Transverse colon (tissue), 3 donors: ENCODE measurements around the gene C2orf68.

ENCODE experiments used
- EP300 ChIP-seq: sonication (generic); formaldehyde crosslinking; IDR thresholded peaks from one replicate; pipeline ENCODE4 v1.6.1; 2017; ENCODE audit warnings: antibody characterized with exemption, low read depth
- POLR2A ChIP-seq: fragments of 450-650 bp; IDR thresholded peaks from one replicate; pipeline ENCODE4 v1.6.1; 2016; ENCODE audit warnings: antibody characterized with exemption, mild to moderate bottlenecking, moderate library complexity
- TF ChIP-seq, protein P1 (sequence below), 5 experiments: fragments of 200-600 bp in 3 of 5; fragments of 450-650 bp in 2 of 5; sonication (generic) in 3 of 5; IDR thresholded peaks; 1 replicate in 2 of 5; 2 replicates in 3 of 5; pipeline ENCODE4 v1.5.1; 2016 to 2017; ENCODE audit warnings: antibody characterized with exemption in 5 of 5, inconsistent platforms in 3 of 5, mild to moderate bottlenecking in 2 of 5, moderate library complexity in 1 of 5

DNA sequence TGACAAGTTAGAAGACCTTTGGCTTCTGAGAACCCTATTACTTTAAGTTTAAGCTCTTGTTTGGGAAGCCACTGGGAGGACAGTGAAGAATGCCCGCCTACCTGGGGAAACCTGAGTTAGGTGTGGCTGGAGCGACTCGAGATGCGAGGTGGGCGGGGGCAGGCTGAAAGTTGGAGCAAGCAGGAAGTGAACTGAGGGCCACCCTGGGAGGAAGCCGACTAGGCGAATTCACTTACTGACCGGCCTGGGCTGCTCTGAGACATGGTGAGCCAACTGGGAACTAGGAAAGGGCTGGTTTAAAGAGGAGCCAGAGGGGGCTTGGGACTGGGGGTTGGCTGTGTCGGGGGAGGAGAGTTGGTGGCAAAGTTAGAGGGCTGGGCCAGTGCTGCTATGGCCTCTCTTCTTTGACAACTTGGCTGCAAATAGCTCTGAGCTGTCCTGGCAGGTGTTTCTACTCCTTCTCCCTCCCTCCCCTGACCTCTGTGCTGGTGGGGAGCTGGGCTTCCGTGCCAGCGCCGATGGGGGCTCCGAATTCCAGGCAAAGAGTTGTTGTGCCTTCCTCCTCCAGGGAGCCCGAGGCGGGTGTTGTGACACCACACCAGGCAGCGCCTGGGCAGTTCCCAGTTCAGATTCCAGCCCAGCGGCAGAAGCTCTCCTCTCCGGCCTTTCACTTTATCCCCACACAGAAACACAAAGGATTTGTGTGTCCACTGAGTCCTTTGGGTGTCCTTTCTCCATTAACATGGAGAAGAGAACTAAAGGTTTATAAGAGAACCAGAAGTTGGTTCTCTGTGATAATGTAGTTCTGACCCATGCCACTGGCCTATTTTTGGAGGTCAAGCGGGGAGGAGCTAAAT, 34.3 kb downstream of the C2orf68 start, which contains the start of gene VAMP8:
- TF ChIP-seq POLR2A (peak; percentile 72), EP300 (no peak)
- TF ChIP-seq, protein P1, sequence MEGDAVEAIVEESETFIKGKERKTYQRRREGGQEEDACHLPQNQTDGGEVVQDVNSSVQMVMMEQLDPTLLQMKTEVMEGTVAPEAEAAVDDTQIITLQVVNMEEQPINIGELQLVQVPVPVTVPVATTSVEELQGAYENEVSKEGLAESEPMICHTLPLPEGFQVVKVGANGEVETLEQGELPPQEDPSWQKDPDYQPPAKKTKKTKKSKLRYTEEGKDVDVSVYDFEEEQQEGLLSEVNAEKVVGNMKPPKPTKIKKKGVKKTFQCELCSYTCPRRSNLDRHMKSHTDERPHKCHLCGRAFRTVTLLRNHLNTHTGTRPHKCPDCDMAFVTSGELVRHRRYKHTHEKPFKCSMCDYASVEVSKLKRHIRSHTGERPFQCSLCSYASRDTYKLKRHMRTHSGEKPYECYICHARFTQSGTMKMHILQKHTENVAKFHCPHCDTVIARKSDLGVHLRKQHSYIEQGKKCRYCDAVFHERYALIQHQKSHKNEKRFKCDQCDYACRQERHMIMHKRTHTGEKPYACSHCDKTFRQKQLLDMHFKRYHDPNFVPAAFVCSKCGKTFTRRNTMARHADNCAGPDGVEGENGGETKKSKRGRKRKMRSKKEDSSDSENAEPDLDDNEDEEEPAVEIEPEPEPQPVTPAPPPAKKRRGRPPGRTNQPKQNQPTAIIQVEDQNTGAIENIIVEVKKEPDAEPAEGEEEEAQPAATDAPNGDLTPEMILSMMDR (IDR thresholded peaks at IDR 0.05): no peak
